Trophoblast cell (in vitro differentiated cells and primary cell): ENCODE data around the gene POU2F1.

ENCODE experiments used
- DNase-seq, 2 donors: peaks; one replicate each; pipeline ENCODE4 v3.0.0-alpha.2; 2016
- H2AFZ ChIP-seq: 2 replicates; pipeline ENCODE4 v1.6.1; 2013; ENCODE audit warnings: low read length, moderate library complexity, mild to moderate bottlenecking; ENCODE audit not compliant: insufficient read depth, poor library complexity
- H2AK5ac ChIP-seq: 2 replicates; pipeline ENCODE4 v1.6.1; 2013; ENCODE audit warnings: mild to moderate bottlenecking, low read length
- H2BK120ac ChIP-seq: 2 replicates; pipeline ENCODE4 v1.6.1; 2013; ENCODE audit warnings: low read length, mild to moderate bottlenecking, moderate library complexity; ENCODE audit not compliant: insufficient read depth, poor library complexity
- H2BK12ac ChIP-seq: 2 replicates; pipeline ENCODE4 v1.6.1; 2013; ENCODE audit warnings: mild to moderate bottlenecking, low read length, moderate library complexity
- H2BK5ac ChIP-seq: 2 replicates; pipeline ENCODE4 v1.6.1; 2013; ENCODE audit warnings: low read length, low read depth, moderate library complexity, mild to moderate bottlenecking; ENCODE audit not compliant: poor library complexity
- H3K14ac ChIP-seq: 2 replicates; pipeline ENCODE4 v1.6.1; 2013; ENCODE audit warnings: mild to moderate bottlenecking, low read length
- H3K18ac ChIP-seq: 2 replicates; pipeline ENCODE4 v1.6.1; 2013; ENCODE audit warnings: mild to moderate bottlenecking, low read length
- H3K23ac ChIP-seq: 2 replicates; pipeline ENCODE4 v1.6.1; 2013; ENCODE audit warnings: low read length
- H3K27ac ChIP-seq: 2 replicates; pipeline ENCODE4 v1.5.1; 2013; ENCODE audit warnings: low read depth, mild to moderate bottlenecking, inconsistent platforms, low read length, moderate library complexity
- H3K27me3 ChIP-seq: 2 replicates; pipeline ENCODE4 v1.6.1; 2013; ENCODE audit warnings: inconsistent platforms, mild to moderate bottlenecking, low read length, moderate library complexity; ENCODE audit not compliant: insufficient read depth
- H3K36me3 ChIP-seq, 2 experiments: 1 replicate in 1 of 2; 2 replicates in 1 of 2; pipeline ENCODE4 v1.6.1; 2013; ENCODE audit warnings: low read length in 2 of 2, mild to moderate bottlenecking in 2 of 2, moderate library complexity in 1 of 2; ENCODE audit not compliant: insufficient read depth in 2 of 2, control insufficient read depth in 1 of 2
- H3K4ac ChIP-seq: 2 replicates; pipeline ENCODE4 v1.6.1; 2013; ENCODE audit warnings: low read depth, mild to moderate bottlenecking, low read length, moderate library complexity
- H3K4me1 ChIP-seq, 2 experiments: 1 replicate in 1 of 2; 2 replicates in 1 of 2; pipeline ENCODE4 v1.6.1; 2013; ENCODE audit warnings: low read length in 2 of 2, mild to moderate bottlenecking in 2 of 2, moderate library complexity in 1 of 2; ENCODE audit not compliant: insufficient read depth in 2 of 2, control insufficient read depth in 1 of 2
- H3K4me2 ChIP-seq: 2 replicates; pipeline ENCODE4 v1.6.1; 2013; ENCODE audit warnings: inconsistent platforms, mild to moderate bottlenecking, low read length, moderate library complexity
- H3K4me3 ChIP-seq: 2 replicates; pipeline ENCODE4 v1.5.1; 2013; ENCODE audit warnings: mild to moderate bottlenecking, low read depth, low read length, inconsistent platforms
- H3K79me1 ChIP-seq: one replicate; pipeline ENCODE4 v1.6.1; 2013; ENCODE audit warnings: low read length
- H3K79me2 ChIP-seq: 2 replicates; pipeline ENCODE4 v1.6.1; 2013; ENCODE audit warnings: low read length, mild to moderate bottlenecking; ENCODE audit not compliant: control insufficient read depth, insufficient read depth, poor library complexity
- H3K9ac ChIP-seq: 2 replicates; pipeline ENCODE4 v1.6.1; 2013; ENCODE audit warnings: mild to moderate bottlenecking, low read length
- H3K9me3 ChIP-seq: 2 replicates; pipeline ENCODE4 v1.6.1; 2013; ENCODE audit warnings: low read depth, mild to moderate bottlenecking, control low read depth, inconsistent platforms, low read length; ENCODE audit not compliant: insufficient read depth
- H4K12ac ChIP-seq: 2 replicates; pipeline ENCODE4 v1.6.1; 2013; ENCODE audit warnings: low read depth, mild to moderate bottlenecking, low read length, moderate library complexity
- H4K8ac ChIP-seq: 2 replicates; pipeline ENCODE4 v1.6.1; 2013; ENCODE audit warnings: low read depth, mild to moderate bottlenecking, low read length, moderate library complexity
- H4K91ac ChIP-seq: one replicate; pipeline ENCODE4 v1.6.1; 2013; ENCODE audit warnings: low read depth, mild to moderate bottlenecking, low read length, moderate library complexity
- WGBS: extraction: QIAGEN DNeasy Blood & Tissue Kit; methylation state at CpG from one replicate; pipeline ENCODE4 v1.1.7; 2013; ENCODE audit warnings: missing lambda C conversion rate; ENCODE audit not compliant: insufficient read length, insufficient coverage; ENCODE audit errors: extremely low coverage; 5-methylcytosine and 5-hydroxymethylcytosine counted together

The POU2F1 gene

GRCh38 chr1:167263819-167264464 is 43.3 kb downstream of the POU2F1 start:
- H3K79me2 ChIP-seq = no peaks in the 10 kb centered on the region
- no peak overlapping the region for H3K27ac ChIP-seq
- no peak overlapping the region for H3K9ac ChIP-seq
- no peak overlapping the region for H2BK5ac ChIP-seq
- H3K18ac ChIP-seq = no peak overlapping the region
- no peak overlapping the region for H2AFZ ChIP-seq
- no peak overlapping the region for H3K4me3 ChIP-seq
- no peak overlapping the region for H3K14ac ChIP-seq
- H3K79me1 ChIP-seq = peaks cover 2% of the 10 kb centered on the region
- H3K4me2 ChIP-seq = no peak overlapping the region
- H2BK12ac ChIP-seq = no peak overlapping the region
- no peaks in the 10 kb centered on the region for H3K36me3 ChIP-seq
- H3K4me1 ChIP-seq = no peaks in the 10 kb centered on the region
- no peak overlapping the region for H2AK5ac ChIP-seq
- H2BK120ac ChIP-seq = no peak overlapping the region
- H4K12ac ChIP-seq = no peak overlapping the region
- no peaks in the 10 kb centered on the region for H3K27me3 ChIP-seq
- no peak for DNase-seq
- H4K8ac ChIP-seq = no peak overlapping the region
- H4K91ac ChIP-seq = no peak overlapping the region
- H3K4ac ChIP-seq = no peak overlapping the region
- no peak overlapping the region for H3K23ac ChIP-seq
- H3K9me3 ChIP-seq = no peaks in the 10 kb centered on the region

GRCh38 chr1:167266965-167267364 is 46.3 kb downstream of the POU2F1 start:
- H3K4me3 ChIP-seq = no peak overlapping the region

GRCh38 chr1:167268347-167268787 is 47.7 kb downstream of the POU2F1 start:
- Histone ChIP-seq H2AK5ac (no peak overlapping the region), H2BK5ac (no peak overlapping the region), H4K8ac (no peak overlapping the region), H3K23ac (no peak overlapping the region), H2BK120ac (no peak overlapping the region), H2AFZ (no peak overlapping the region), H3K9me3 (peaks cover 2% of the 10 kb centered on the region), H3K4me3 (no peak overlapping the region), H3K79me1 (peaks cover 2% of the 10 kb centered on the region), H3K4me1 (peaks cover 0 to 1% of the 10 kb centered on the region in 2 experiments), H4K12ac (no peak overlapping the region), H3K36me3 (no peaks in the 10 kb centered on the region), H3K4ac (no peak overlapping the region), H4K91ac (no peak overlapping the region), H3K9ac (no peak overlapping the region), H3K27ac (no peak overlapping the region), H3K18ac (no peak overlapping the region), H3K79me2 (peaks cover 1% of the 10 kb centered on the region), H3K4me2 (no peak overlapping the region), H2BK12ac (no peak overlapping the region), H3K14ac (no peak overlapping the region), H3K27me3 (no peaks in the 10 kb centered on the region)
- DNase-seq = no peak
- WGBS = no CpG with 5 or more reads among the region's 2 CpGs

More at GRCh38 chr1:167266965-167267364, 46.3 kb downstream of the POU2F1 start:
- Histone ChIP-seq H3K4ac (no peak overlapping the region), H3K27me3 (no peaks in the 10 kb centered on the region), H3K79me1 (peaks cover 2% of the 10 kb centered on the region), H2BK12ac (no peak overlapping the region), H3K18ac (no peak overlapping the region), H4K91ac (no peak overlapping the region), H3K9ac (no peak overlapping the region), H3K4me1 (no peaks in the 10 kb centered on the region), H2AK5ac (no peak overlapping the region), H3K4me2 (no peak overlapping the region), H2AFZ (no peak overlapping the region), H3K79me2 (no peaks in the 10 kb centered on the region), H3K36me3 (no peaks in the 10 kb centered on the region), H2BK5ac (no peak overlapping the region), H3K14ac (no peak overlapping the region), H3K27ac (no peak overlapping the region), H3K9me3 (no peaks in the 10 kb centered on the region), H2BK120ac (no peak overlapping the region), H4K8ac (no peak overlapping the region), H4K12ac (no peak overlapping the region), H3K23ac (no peak overlapping the region)
- no peak for DNase-seq

GRCh38 chr1:167270349-167271092 is 49.8 kb downstream of the POU2F1 start:
- no peak overlapping the region for H3K4me3 ChIP-seq
- no peak overlapping the region for H2BK5ac ChIP-seq
- no peak overlapping the region for H4K8ac ChIP-seq
- no peak overlapping the region for H4K91ac ChIP-seq
- H2AFZ ChIP-seq = no peak overlapping the region
- H3K18ac ChIP-seq = no peak overlapping the region
- WGBS = no CpG with 5 or more reads among the region's 1 CpG
- H2AK5ac ChIP-seq = no peak overlapping the region
- H4K12ac ChIP-seq = no peak overlapping the region
- no peak overlapping the region for H2BK12ac ChIP-seq
- peaks cover 0 to 2% of the 10 kb centered on the region in 2 experiments for H3K4me1 ChIP-seq
- no peak overlapping the region for H3K23ac ChIP-seq
- peaks cover 3% of the 10 kb centered on the region for H3K79me2 ChIP-seq
- H3K4me2 ChIP-seq = no peak overlapping the region
- H3K14ac ChIP-seq = no peak overlapping the region
- no peaks in the 10 kb centered on the region for H3K27me3 ChIP-seq
- no peak overlapping the region for H3K4ac ChIP-seq
- H3K9ac ChIP-seq = no peak overlapping the region
- H3K79me1 ChIP-seq = peaks cover 2% of the 10 kb centered on the region
- H2BK120ac ChIP-seq = no peak overlapping the region
- H3K36me3 ChIP-seq = no peaks in the 10 kb centered on the region
- peaks cover 2% of the 10 kb centered on the region for H3K9me3 ChIP-seq
- no peak for DNase-seq
- no peak overlapping the region for H3K27ac ChIP-seq
